GM23338 (cell line): ENCODE data around the gene FAM217B. TPM values are rescaled to one million over a fixed set of nuclear protein-coding genes. Genes with fewer than 3 reads are reported as not detected.

ENCODE experiments used
- ATAC-seq: fragments of 200-7000 bp; cut with Tn5 transposase; 3 replicates; pipeline ENCODE4 v1.9.1; 2020
- DNase-seq: peaks from one replicate; pipeline ENCODE4 v3.0.0-alpha.2; 2015; ENCODE audit warnings: low spot score
- H2AFZ ChIP-seq: fragments of 200-600 bp; sonication (generic); 2 replicates; pipeline ENCODE4 v1.8.0; 2016; ENCODE audit warnings: antibody characterized with exemption, mild to moderate bottlenecking, moderate library complexity
- H3F3A ChIP-seq: fragments of 200-600 bp; sonication (generic); replicated peaks from 2 replicates; pipeline ENCODE4 v1.8.0; 2017; ENCODE audit warnings: antibody characterized with exemption, mixed run types, low read depth
- H3K27ac ChIP-seq: fragments of 200-600 bp; sonication (generic); 2 replicates; pipeline ENCODE4 v1.6.1; 2016; ENCODE audit warnings: low read depth
- H3K27me3 ChIP-seq: fragments of 200-600 bp; sonication (generic); 2 replicates; pipeline ENCODE4 v1.8.0; 2016; ENCODE audit warnings: mild to moderate bottlenecking, mixed run types, moderate library complexity; ENCODE audit not compliant: insufficient read depth
- H3K36me3 ChIP-seq: fragments of 200-600 bp; sonication (generic); 2 replicates; pipeline ENCODE4 v1.8.0; 2016; ENCODE audit warnings: mild to moderate bottlenecking; ENCODE audit not compliant: insufficient read depth
- H3K4me1 ChIP-seq: fragments of 200-600 bp; sonication (generic); 2 replicates; pipeline ENCODE4 v1.8.0; 2016; ENCODE audit warnings: mild to moderate bottlenecking, moderate library complexity; ENCODE audit not compliant: insufficient read depth
- H3K4me2 ChIP-seq: fragments of 200-600 bp; sonication (generic); 2 replicates; pipeline ENCODE4 v1.7.1; 2017; ENCODE audit warnings: mixed run types
- H3K4me3 ChIP-seq: fragments of 200-600 bp; sonication (generic); 2 replicates; pipeline ENCODE4 v1.6.1; 2016; ENCODE audit warnings: mixed run types
- H3K79me2 ChIP-seq: fragments of 200-600 bp; sonication (generic); replicated peaks from 2 replicates; pipeline ENCODE4 v1.8.0; 2017; ENCODE audit warnings: mild to moderate bottlenecking; ENCODE audit not compliant: insufficient read depth
- H3K9me2 ChIP-seq: fragments of 200-600 bp; sonication (generic); 2 replicates; pipeline ENCODE4 v1.8.0; 2017; ENCODE audit not compliant: insufficient read depth
- H4K20me1 ChIP-seq: fragments of 200-600 bp; sonication (generic); replicated peaks from 2 replicates; pipeline ENCODE4 v1.8.0; 2017; ENCODE audit warnings: mild to moderate bottlenecking; ENCODE audit not compliant: insufficient read depth
- H3K27ac Mint-ChIP-seq: 2 replicates; pipeline ENCODE4 v1.8.0; 2020; ENCODE audit warnings: inconsistent platforms, mild to moderate bottlenecking, moderate library complexity, mixed read lengths
- H3K27me3 Mint-ChIP-seq: 3 replicates; pipeline ENCODE4 v1.8.0; 2022; ENCODE audit warnings: low read depth, mild to moderate bottlenecking, moderate library complexity, mixed read lengths, inconsistent platforms; ENCODE audit not compliant: insufficient read depth, poor library complexity
- H3K36me3 Mint-ChIP-seq: 3 replicates; pipeline ENCODE4 v1.8.0; 2021; ENCODE audit warnings: low read depth, mild to moderate bottlenecking, inconsistent platforms, moderate library complexity, mixed read lengths
- H3K4me1 Mint-ChIP-seq: 3 replicates; pipeline ENCODE4 v1.8.0; 2020; ENCODE audit warnings: mild to moderate bottlenecking, inconsistent platforms, mixed read lengths
- H3K4me3 Mint-ChIP-seq: 3 replicates; pipeline ENCODE4 v1.8.0; 2021; ENCODE audit warnings: moderate library complexity, mild to moderate bottlenecking, inconsistent platforms, mixed read lengths
- H3K9me3 Mint-ChIP-seq: 3 replicates; pipeline ENCODE4 v1.8.0; 2020; ENCODE audit warnings: moderate library complexity, mild to moderate bottlenecking, inconsistent platforms, mixed read lengths
- CREB1 ChIP-seq: fragments of 250-450 bp; sonication (Bioruptor Pico); IDR thresholded peaks from 2 replicates; pipeline ENCODE4 v1.5.0; 2020; ENCODE audit warnings: low read depth, mild to moderate bottlenecking, moderate library complexity
- CTCF ChIP-seq, 2 experiments: fragments of 200-600 bp in 1 of 2; sonication (generic) in 1 of 2; conservative IDR thresholded peaks; 2 replicates each; pipeline versions ENCODE4 v1.5.1 to v1.6.1; 2016 to 2017; ENCODE audit warnings: antibody characterized with exemption in 2 of 2, low read depth in 2 of 2, mild to moderate bottlenecking in 2 of 2, moderate library complexity in 1 of 2
- ETS1 ChIP-seq: IDR thresholded peaks from 2 replicates; pipeline ENCODE4 v1.6.1; 2016; ENCODE audit warnings: antibody characterized with exemption
- ZNF331 ChIP-seq: fragments of 250-450 bp; sonication (Bioruptor Pico); IDR thresholded peaks from 2 replicates; pipeline ENCODE4 v1.5.0; 2020; ENCODE audit warnings: low read depth, mild to moderate bottlenecking, moderate library complexity
- ZNF462 ChIP-seq: fragments of 250-450 bp; sonication (Bioruptor Pico); IDR thresholded peaks from 2 replicates; pipeline ENCODE4 v1.5.0; 2020; ENCODE audit warnings: mild to moderate bottlenecking, moderate library complexity
- polyA plus RNA-seq: library from polyadenylated mRNA; unstranded; fragments of >200 nt; fragmentation: Nextera tagmentation; extraction: Ambion mirVana; gene quantifications from 2 replicates; pipeline ENCODE4 v1.2.1, GENCODE V29; 2016
- total RNA-seq: library from RNA; depleted of rRNA; stranded (reverse); fragments of >200 nt; shearing (Covaris generic); gene quantifications from 2 replicates; pipeline ENCODE4 v1.2.3, GENCODE V29; 2014

The FAM217B gene
- total and polyA plus RNA-seq, 2 experiments from 2014 or later, result 13.2 to 25.9 TPM

- peaks cover 27% of the 10 kb centered on the region for H3K27me3 Mint-ChIP-seq
- peak overlapping the region; percentile 82 for H3K4me2 ChIP-seq
Measured at GRCh38 chr20:59933849-59934585, 6.2 kb upstream of the FAM217B start.

More at GRCh38 chr20:59933849-59934585, 6.2 kb upstream of the FAM217B start:
- Histone ChIP-seq H2AFZ (peak overlapping the region; percentile 97), H4K20me1 (peaks cover 11% of the 10 kb centered on the region; the same call in 1 of the 2 replicates), H3F3A (no peaks in the 10 kb centered on the region), H3K4me3 (peak overlapping the region; percentile 51), H3K36me3 (no peaks in the 10 kb centered on the region), H3K27me3 (peaks cover 77% of the 10 kb centered on the region), H3K27ac (no peak overlapping the region), H3K4me1 (no peaks in the 10 kb centered on the region; the same call in 1 of the 2 replicates), H3K79me2 (no peaks in the 10 kb centered on the region), H3K9me2 (no peaks in the 10 kb centered on the region)
- Mint-ChIP-seq H3K9me3 (peaks cover 12% of the 10 kb centered on the region), H3K4me1 (peaks cover 6% of the 10 kb centered on the region), H3K27ac (no peak overlapping the region), H3K4me3 (peak overlapping the region; percentile 65), H3K36me3 (peaks cover 7% of the 10 kb centered on the region)
- DNase-seq (peak; percentile 87), ATAC-seq (peak; percentile 95)
- no peak for TF ChIP-seq ZNF462 (CRISPR knock-in tag)
- TF ChIP-seq CREB1 (CRISPR knock-in tag), result no peak
- peak; percentile 69 to 73 for TF ChIP-seq CTCF (conservative IDR thresholded peaks at IDR 0.05; ENCODE audit: low read depth in 2 of 2)
- no peak for TF ChIP-seq ZNF331
- TF ChIP-seq ETS1, result no peak
